NCI-H69 (cell line): ENCODE results near the gene IGF2BP2.
"Not testable (repeated sequence)": the region's sequence is repeated elsewhere in the genome, so short reads cannot be mapped to it uniquely, and the experiment has no call there.

Experiments
- DNase-seq: peaks from one replicate; lab custom pipeline; 2025; lab: John Stamatoyannopoulos, UW

IGF2BP2 gene

DNA sequence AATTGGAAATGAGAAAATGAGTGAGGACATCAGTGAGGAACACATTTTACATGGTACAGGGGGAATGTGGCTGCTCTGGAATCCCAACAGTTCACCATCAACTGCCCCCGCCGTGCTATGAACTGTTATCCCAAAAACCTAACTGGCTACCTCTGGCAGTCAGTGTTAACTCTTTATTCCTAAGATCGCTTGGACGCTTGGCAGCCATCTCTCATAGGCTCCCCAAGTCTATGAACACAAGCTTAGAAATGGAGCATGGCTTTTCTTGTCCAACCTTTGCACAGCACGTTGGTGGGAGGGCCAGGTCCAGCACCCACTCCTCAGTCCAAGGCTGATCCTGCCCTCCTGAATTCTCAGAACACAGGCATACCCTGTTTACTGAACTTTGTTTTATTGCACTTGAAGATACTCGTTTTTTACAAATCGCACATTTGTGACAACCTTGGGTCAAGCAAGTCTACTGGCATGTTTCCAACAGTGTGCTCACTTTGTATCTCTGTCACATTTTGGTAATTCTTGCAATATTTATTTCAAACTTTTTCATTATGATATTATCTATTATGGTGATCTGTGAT lies 185.1 kb downstream of the IGF2BP2 start:
- no peak for DNase-seq

GRCh38 chr3:185638651-185639050 lies 186.2 kb downstream of the IGF2BP2 start:
- DNase-seq = not testable (repeated sequence)

DNA sequence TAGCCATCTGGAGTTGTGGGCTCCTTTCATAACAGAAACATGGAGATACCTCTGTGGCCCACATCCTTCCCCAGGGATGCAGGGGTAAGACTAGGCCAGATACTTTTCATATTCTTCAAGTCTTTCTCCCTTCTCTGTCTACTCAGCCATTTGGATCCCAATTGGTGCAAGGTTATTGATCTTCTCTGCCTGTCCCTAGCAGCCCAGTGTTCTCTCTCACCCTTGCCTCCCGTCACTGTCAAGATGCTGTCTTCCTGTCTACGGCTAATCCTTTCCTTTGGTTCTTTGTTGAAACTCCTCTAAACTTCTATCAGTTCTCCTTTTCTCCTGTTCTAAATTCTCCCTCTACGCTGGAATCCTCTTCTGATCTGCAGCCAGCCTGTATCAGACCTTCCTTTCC lies 187.5 kb downstream of the IGF2BP2 start:
- no peak for DNase-seq

- no peak for DNase-seq
Measured at GRCh38 chr3:185632996-185633395, 191.8 kb downstream of the IGF2BP2 start.

DNA sequence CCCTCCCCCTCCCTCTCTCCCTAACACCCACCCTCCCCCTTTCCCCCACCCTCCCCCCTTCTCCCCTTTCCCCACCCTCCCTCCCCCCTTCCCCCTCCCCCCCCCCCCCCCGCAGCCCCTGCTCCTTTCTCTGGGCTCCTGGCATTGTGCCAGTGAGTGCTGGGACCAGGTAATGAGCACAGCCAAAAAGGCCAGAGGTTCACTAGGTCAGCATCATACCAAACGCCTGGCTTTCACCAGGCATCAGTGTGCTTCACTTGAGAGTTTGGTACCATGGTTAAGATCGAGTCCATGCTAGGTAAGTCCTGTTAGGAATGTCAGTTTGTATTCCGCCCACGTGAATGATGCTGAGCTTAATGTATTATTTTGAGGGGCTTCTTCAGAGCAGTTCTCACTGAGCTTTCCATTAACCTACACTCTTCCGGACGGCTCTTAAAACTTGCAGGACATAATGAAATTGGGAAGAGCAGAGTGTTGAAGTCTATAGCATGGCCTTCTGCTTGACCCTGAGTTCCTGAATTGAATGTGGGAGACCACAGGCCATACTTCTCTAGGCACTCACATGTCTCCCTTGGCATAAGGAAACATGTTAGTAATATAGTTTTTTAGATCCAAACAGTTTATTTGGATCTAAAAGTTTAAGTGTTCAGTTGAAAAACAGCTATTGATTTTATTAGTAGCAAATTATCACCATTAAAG lies 193.2 kb downstream of the IGF2BP2 start:
- peak; percentile 37 for DNase-seq

- no peak for DNase-seq
Measured at GRCh38 chr3:185631108-185631507, 193.7 kb downstream of the IGF2BP2 start.

- DNase-seq = peak; percentile 65
Measured at GRCh38 chr3:185630182-185630622, 194.6 kb downstream of the IGF2BP2 start.

DNA sequence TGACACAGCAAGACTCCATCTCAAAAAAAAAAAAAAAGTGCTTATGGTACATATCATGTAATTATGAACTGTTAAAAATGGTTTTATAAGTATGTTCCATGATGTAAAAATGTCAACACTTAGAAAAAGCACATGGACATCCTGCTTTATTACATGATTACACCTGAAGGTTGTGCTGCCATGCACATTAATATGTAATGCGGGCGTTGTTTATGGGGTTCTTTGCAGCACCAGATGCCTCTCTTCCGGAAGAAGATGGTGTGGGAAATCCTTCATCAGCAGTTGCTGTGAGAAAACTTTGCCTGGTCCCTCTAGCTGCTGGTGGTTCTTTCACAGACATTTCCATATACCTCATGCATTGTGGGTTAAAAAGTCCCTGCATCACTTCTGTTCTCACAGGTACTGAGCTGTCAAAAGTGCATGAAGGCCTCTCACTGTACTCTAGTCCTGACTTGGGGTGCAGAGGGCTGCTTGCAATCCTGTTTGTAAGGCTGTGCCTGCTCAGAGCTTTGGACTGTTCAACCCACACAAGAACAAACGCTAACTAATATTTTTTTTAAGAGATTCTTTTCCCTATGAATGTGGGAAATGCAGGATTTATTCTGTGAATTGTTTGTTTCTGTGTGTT lies 195.2 kb downstream of the IGF2BP2 start:
- DNase-seq = peak; percentile 63

DNA sequence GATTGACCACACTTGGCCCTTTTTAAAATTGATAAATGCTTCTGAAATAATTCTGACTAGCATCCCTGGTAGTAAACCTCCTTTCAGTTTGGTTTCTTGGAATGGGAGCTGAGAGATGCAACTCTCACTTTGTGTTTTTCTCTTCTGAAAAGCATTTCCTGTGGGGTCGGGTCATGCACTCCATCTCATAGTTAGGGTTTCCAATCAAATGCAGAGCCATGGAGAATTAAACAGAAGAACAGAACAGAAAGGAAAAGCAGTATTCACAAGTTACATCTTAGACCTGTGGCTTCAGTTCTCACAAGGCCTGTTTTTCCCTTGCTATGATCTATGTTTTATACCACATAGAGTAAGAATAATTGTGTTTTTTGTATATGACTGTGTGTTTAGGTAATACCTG lies 199.1 kb downstream of the IGF2BP2 start:
- no peak for DNase-seq

DNA sequence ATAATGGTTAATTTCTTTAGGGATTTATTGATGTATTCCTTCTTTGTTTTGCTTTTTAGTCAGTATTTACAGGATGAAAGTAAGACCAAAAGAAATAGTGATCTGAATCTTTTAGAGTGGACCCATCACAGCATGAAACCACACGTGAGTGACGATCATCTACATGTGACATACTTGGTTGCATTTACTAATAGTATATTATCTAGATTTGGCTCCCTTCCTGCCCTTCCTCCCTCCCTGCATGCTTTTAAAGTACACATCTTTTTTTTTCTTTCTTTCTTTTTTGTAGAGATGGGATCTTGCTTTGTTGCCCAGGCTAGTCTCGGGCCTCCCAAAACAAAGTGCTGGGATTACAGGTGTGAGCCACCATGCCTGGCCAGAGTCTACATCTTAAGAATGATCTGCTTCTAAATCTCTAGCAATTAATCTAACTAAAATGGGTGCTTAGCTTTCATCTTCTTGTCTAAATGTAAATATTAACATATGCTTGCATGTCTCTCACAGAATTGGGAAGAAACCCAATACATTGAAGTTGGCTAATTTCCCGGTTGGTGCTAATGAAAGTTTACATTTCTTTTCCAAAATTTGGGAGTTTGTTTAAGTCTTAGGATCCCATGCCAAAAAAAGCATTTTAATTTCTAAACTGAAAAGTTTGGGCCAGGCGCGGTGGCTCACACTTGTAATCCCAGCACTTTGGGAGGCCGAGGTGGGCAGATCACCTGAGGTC lies 200.7 kb downstream of the IGF2BP2 start:
- DNase-seq = no peak

DNA sequence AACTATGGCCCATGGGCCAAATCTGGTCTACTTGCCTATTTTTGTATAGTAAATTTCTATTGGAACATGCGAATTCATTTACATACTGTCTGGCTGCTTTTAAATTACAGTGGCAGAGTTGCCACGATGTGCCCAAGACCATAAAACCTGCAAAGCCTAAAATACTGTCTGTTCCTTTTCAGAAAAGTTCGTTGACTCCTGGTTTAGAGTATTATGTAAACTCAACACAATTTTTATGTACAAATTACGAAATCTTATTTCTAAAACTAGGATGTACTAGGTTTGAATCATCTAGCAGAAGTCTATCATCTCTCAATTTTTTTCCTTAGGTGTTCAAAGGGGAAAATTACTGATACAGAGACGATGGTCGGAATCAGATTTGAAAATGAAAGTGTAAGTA lies 211.8 kb downstream of the IGF2BP2 start:
- no peak for DNase-seq

- no peak for DNase-seq
Measured at GRCh38 chr3:185606196-185606595, 218.6 kb downstream of the IGF2BP2 start.

GRCh38 chr3:185605566-185605965 lies 219.3 kb downstream of the IGF2BP2 start:
- DNase-seq = no peak

DNA sequence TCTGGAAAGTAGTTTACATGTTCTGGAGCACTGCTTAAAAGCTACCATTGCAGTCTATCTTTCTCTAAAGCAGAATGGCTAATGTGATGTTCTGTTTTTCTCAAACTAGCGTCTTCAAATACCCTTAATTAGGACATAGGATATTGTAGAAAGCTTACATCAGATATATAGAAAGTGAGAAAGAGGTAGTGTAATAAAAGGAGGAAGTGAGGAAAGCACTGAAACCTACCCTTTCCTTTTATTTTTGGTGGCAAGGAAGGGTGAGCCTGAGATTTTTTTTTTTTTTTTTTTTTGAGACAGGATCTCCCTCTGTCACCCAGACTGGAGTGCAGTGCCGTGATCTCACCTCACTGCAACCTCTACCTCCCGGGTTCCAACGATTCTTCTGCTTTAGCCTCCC lies 229.3 kb downstream of the IGF2BP2 start:
- no peak for DNase-seq

DNA sequence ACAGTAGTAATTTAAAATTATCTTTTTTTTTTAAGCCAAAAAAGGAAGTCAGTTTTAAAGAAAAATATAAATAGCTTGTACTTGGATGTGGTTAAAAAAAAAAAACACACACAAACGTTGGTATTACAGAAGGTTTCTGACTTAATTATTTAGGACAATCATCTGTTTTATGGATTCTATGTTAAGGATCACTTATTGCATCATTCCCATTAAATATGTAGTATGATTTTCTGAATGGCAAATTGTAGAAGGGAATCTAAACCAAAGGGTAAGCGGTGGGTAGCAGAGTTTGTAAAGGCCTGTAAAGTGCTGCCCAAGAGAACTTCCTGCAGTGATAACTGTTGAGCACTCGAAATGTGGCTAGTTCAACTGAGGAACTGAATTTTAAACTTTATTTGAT lies 230.8 kb downstream of the IGF2BP2 start:
- DNase-seq = no peak
